Measurements from ENCODE around the gene MBD5.
"Not testable (repeated sequence)": the region's sequence is repeated elsewhere in the genome, so short reads cannot be mapped to it uniquely, and the experiment has no call there.

Gene MBD5

GRCh38 chr2:148543088-148543540 is 522.2 kb downstream of the MBD5 start:
- not testable (repeated sequence) for DNase-seq (ENCODE audit: low read depth, low spot score)

GRCh38 chr2:148545390-148546256 is 524.7 kb downstream of the MBD5 start:
- no peak for DNase-seq (ENCODE audit: low read depth, low spot score)

- no peak for DNase-seq (ENCODE audit: low read depth, low spot score)
These were observed 525.4 kb downstream of the MBD5 start for GRCh38 chr2:148546270-148546669.

GRCh38 chr2:148548716-148549400 is 528.0 kb downstream of the MBD5 start:
- no peak for DNase-seq (ENCODE audit: low read depth, low spot score)

GRCh38 chr2:148552675-148553331 is 531.9 kb downstream of the MBD5 start:
- no peak for DNase-seq (ENCODE audit: low read depth, low spot score)

GRCh38 chr2:148553332-148553887 is 532.5 kb downstream of the MBD5 start:
- no peak for DNase-seq (ENCODE audit: low read depth, low spot score)

GRCh38 chr2:148554459-148555247 is 533.8 kb downstream of the MBD5 start:
- no peak for DNase-seq (ENCODE audit: low read depth, low spot score)

GRCh38 chr2:148555622-148556294 is 534.9 kb downstream of the MBD5 start:
- DNase-seq (ENCODE audit: low read depth, low spot score), result no peak

GRCh38 chr2:148557844-148558436 is 537.0 kb downstream of the MBD5 start:
- DNase-seq (ENCODE audit: low read depth, low spot score), result no peak

- no peak for DNase-seq (ENCODE audit: low read depth, low spot score)
These were observed 539.6 kb downstream of the MBD5 start for GRCh38 chr2:148560496-148560895.

GRCh38 chr2:148561389-148561788 is 540.5 kb downstream of the MBD5 start:
- no peak for DNase-seq (ENCODE audit: low read depth, low spot score)

- DNase-seq (ENCODE audit: low read depth, low spot score), result no peak
These were observed 544.5 kb downstream of the MBD5 start for GRCh38 chr2:148565272-148565894.
